GM18909 (cell line): Measurements from ENCODE around the gene TES.
"Not testable (repeated sequence)": the region's sequence is repeated elsewhere in the genome, so short reads cannot be mapped to it uniquely, and the experiment has no call there.

ENCODE experiments used
- ATAC-seq: cut with Tn5 transposase; IDR thresholded peaks from one replicate; pipeline ENCODE4 v1.9.1; 2021; ENCODE audit warnings: mild to moderate bottlenecking; ENCODE audit not compliant: unreplicated experiment, poor library complexity

TES gene

DNA sequence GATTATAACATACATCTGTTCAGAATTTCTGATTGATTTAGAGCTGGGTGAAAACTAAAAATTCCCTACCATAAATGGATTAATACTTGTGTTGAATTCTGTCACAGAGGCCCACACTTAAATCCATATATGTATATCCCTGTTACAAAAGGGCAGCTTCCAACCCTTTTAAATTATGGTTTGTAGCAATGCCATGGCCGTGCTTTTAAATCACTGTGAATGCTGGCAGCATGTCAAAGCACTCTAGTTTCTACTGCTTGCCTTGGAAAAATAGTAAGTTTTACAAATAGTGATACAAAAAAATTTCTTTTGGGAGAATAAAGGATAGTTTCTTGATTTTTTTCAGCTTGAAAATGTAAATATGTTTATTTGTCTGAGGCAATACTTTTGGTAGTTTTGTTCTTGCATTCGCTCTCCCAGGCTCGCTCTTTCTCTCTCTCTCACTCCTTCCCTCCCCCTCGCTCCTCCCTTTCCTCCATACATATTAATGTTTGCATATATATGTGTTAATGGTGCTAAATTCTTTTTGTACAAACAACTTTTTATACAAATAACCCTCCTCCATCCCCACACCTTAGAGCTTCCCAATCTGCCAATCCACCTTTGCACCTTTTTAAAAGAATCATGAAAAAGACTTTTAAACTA, 29.8 kb downstream of the TES start:
- no peak for ATAC-seq

DNA sequence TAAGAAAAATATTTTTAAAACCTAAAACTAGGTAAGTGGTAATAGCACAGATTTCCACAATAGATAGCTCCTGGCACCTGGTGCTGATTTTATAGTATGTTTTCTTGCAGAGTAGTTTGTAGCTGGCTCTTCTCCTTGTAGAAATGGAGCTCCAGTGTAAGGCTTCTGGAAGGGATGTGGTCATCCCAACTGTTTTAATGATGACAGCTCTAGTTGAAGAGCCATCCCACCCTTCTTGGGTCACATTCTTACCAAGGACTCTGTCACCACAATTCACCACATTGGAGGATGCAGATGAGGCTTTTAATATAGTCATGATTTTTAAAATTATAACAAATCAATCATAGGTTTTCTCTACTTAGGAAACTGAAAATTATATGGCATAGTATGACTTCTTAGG, 31.0 kb downstream of the TES start:
- ATAC-seq = no peak

DNA sequence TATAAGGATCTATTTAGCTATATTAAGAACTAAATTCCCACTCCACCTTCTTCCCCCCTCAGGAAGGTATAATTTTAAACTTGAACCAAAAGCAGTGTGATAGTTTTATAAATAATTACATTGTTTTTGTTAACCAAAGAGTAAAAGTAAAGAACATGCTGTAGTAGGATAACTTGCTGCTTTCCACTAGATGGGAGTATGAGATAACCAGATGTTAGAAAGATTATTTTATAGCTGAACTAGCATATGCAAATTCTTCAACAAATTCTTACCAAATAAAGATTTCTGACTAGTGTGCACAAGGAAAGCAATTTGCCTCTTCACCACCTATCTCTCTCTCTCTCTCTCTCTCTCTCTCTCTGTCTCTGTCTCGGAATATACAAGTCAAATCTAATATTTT, 31.8 kb downstream of the TES start:
- no peak for ATAC-seq

DNA sequence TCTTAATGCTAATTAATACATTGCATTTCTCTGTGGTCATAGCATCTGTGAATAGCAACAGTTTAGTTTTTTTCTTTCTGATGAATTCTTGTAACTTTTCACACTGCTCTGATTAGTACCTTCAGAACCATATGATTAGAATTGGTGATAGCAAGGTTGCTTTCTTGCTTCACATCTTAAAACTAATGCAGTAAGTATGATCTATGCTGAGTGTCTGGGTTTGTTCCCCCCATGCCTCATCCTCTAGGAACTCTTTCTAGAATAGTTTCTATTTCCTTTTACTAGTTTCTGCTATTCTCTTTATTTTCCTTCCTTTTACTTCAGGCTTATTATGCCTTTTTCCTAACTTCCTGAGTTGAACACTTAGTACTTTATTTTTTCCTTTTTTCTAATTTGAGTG, 32.4 kb downstream of the TES start:
- ATAC-seq = no peak

DNA sequence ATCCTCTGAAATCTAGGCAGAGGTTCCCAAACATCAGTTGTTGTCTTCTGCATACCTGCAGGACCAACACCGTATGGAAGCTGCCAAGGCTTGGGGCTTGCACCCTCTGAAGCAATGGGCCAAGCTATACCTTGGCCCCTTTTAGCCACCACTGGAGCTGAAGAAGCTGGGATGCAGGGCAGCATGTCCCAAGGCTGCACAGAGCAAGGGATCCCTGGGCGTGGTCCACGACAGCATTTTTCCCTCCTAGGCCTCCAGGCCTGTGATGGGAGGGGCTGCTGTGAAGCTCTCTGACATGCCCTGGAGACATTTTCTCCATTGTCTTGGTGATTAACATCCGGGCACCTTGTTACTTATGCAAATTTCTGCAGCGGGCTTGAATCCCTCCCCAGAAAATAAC, 34.5 kb downstream of the TES start:
- not testable (repeated sequence) for ATAC-seq

DNA sequence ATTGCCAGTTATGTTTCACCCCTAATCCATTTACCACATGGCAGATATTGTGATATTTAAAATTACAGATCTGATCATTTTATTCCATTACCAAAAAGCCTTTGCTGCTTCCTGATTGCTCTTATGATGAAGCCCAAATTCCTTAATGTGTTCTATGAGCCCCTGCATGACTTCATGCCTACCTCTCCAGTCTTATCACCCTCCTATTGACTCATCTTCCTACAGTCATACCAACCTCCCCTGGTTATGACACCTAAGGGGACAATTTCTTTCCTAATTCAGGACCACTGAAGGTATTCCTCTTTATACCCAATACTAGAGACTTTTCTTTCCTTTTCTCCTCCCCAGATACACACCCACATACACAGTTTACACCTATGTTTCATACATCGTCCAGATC, 36.0 kb downstream of the TES start:
- no peak for ATAC-seq

DNA sequence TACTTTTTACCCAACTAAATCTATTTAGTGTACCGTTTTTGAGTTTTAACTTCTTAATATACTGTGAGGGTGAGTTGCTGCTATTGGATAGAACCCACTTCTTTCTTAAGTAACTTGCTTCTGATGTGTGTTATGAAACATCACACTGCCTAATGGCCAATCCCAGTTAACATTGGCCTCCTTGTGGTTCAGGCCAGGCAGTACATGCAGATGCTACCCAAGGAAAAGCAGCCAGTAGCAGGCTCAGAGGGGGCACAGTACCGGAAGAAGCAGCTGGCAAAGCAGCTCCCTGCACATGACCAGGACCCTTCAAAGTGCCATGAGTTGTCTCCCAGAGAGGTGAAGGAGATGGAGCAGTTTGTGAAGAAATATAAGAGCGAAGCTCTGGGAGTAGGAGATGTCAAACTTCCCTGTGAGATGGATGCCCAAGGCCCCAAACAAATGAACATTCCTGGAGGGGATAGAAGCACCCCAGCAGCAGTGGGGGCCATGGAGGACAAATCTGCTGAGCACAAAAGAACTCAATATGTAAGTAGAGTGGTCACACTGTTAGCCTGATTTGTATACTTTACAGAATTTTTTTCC, 39.7 kb downstream of the TES start:
- peak; percentile 65 for ATAC-seq

DNA sequence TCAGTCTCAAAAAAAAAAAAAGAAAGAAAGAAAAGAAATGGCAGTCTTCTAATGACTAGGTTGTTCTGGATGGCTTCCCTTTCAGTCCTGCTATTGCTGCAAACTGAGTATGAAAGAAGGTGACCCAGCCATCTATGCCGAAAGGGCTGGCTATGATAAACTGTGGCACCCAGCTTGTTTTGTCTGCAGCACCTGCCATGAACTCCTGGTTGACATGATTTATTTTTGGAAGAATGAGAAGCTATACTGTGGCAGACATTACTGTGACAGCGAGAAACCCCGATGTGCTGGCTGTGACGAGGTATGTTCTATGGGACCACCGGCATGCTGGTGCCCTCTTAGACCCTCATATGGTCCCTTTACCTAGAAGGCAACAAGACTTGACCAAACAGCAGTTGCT, 41.3 kb downstream of the TES start:
- ATAC-seq = no peak

DNA sequence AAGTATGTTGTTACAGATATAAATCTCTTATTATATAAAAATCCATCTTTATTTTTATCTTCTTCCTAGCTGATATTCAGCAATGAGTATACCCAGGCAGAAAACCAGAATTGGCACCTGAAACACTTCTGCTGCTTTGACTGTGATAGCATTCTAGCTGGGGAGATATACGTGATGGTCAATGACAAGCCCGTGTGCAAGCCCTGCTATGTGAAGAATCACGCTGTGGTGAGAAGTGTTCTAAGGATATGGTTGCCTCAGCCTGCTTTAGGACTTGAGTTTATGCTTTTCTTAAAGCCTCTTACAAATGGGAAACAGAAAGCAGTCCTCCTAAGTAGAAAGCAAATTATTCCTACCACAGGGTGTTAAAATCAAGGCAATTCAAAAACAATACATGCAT, 41.9 kb downstream of the TES start:
- no peak for ATAC-seq

DNA sequence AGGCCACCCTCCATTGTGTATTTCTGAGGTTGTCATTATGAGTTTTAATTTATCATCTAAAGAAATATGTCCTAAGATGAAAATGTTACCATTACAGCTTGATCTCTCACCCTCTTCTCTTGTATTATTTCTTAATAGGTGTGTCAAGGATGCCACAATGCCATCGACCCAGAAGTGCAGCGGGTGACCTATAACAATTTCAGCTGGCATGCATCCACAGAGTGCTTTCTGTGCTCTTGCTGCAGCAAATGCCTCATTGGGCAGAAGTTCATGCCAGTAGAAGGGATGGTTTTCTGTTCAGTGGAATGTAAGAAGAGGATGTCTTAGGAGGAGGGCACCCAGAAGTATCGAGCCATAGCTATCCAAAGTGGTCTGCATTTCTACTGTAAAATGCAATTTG, 46.8 kb downstream of the TES start:
- ATAC-seq = no peak

DNA sequence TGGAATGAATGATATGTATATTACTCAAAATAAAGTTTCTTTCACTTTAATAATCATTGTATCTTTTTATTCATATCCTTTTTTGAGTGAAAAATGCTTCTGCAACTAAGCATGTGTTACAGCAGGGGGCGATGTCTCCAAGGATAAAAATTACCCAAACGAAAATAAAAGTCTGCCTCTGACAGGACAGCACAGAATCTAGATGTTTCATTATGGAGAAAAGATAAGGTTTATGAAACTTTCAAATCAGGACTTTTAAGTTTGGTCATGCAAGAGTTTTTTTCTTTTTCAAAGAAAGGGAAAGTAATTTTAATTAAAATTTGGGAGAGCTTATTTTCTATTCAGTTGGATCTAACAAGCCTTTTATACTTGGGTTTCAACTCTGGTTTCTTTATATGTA, 48.4 kb downstream of the TES start:
- ATAC-seq = peak; percentile 70

DNA sequence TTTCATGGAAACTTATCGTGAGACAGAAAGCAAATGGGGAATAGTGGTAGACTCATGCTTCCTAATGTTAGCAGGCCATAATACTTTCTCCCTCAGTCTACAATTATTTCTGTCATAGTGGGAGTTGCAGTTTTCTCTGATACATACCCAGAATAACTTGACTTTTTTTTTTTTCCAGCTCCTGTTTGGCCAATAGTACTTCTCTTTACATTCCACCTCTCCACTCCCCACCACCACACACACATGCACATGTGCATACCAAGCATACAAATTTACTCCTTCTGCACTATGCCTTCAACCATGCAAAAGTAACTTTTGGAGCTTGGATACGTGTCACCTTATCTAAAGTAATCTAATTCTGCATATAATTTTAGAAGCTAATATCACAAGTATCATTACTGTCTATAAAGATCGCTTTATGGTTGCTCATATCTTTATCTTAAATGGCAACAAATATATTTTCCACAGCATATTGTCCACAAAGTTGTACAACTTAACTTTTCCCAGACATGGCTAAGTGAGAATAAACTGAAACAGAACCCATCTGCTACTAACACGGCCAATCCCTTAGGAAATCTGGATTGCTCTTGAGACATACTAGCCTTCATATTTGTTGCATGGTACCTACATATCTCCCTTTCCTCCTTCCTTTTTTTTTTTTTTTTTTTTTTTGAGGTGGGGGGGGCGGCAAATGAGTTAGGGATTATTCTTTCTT, 49.0 kb downstream of the TES start:
- ATAC-seq = peak; percentile 4

DNA sequence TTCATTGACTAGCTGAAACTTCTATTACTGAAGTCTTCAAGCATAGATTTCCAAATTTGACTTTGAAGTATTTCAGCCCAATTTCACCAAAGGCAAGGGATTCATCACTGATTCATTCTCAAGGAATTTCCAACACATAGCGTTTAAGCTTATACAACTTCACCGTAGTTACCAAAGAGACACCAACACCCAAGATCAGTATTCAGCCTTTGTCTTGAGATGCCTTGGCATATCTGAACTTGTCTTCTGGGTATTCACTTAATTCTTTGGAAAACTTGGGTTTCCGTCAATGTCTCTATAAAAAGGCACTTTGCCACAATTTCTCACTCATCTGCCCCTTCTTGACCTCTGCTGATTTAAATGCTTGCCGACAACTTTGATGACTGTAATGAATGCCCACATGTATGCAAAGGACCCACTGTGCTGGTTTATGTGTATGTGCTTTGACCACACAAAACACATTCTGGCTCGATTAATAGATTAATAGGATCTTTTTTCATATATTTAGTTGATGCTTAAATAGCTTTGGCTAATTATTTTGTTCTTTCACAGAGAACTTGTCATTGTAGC, 49.6 kb downstream of the TES start:
- no peak for ATAC-seq

DNA sequence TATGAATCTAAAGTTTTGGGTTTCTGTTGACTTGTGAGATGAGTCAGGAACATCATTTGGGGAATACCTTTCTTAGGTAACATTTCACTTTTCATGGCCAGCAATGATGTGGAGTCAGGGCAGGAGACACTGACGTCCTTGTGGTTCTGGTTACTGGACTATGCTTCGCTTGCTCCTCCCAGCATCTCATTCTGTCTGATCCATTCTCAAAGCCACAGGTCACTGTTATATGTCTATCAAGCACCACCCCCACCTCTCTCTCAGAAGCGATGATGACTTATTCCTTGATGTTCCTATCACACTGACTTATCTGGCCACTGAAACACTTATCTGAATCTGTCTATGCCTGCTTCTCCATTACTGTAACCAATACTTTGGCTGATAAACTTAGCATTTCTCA, 51.6 kb downstream of the TES start:
- ATAC-seq = no peak

DNA sequence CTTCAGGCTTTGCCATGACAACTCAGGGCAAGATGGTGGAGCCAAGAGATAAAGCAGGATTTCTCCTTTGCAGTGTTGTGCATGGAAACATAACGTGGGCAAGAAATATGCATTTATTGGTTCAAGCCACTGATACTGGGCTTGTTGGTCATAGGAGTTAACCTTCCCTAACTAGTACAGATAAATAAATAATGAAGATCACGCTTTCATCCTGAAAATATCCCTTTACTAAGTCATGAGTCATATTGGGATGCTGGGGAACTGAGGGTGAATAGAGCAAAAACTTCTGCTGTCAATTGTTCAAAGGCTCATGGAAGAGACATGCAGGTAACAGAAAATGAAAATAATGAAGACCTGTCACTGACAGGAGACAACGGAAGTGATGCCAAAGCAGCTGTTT, 55.5 kb downstream of the TES start:
- ATAC-seq = no peak

DNA sequence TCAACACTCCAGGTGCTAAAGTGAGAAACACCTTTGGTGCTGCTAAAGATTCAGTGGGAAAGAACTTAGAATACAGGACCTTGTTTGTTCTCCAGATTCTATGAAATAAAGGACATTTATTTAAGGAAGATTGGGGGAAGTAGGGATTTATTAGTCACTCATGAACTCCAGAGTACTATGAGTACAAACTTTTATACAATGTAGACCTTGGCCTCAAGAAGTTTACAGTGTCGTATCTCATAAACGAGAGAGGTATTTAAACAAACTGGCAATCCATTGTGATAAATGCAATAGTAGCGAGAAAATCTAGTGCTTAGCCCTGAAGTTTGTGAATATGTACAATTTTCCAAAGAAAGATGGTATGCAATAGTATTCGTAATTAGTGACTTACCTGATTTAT, 59.1 kb downstream of the TES start:
- no peak for ATAC-seq

DNA sequence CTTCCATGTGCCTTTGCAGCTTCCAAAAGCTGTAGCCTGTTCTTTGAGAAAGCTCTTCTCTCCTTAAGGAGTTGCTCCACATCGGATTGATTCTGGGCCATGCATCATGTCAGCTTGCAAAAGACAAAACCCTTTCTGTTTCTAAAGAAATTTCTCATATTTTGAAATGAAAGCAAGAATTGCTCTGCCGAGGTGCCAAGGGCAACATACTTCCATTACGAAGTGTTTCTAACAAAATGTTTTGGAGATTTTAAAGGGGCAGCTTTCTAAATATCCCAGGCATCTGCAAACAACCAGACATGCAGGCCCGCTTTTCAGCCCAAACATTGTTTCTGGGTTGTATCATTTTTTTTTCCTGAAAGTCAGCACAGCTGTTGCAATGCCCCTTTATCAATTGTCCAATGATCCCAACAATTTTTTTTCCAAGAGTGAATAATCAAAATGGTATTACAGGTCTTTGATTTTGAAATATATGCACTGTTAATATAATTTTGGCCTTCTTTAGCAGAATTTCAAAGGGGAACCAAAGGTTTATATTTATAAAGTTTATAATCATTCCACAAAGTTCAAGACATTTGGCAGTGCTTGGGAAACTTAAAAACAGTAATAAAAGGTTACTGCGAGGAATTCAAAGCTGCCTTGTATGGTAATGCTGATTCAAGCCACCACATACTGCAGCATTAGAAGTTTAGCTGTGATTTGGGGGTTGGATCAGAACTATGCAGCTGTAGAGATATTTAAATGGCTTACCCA, 61.0 kb downstream of the TES start:
- ATAC-seq = no peak

DNA sequence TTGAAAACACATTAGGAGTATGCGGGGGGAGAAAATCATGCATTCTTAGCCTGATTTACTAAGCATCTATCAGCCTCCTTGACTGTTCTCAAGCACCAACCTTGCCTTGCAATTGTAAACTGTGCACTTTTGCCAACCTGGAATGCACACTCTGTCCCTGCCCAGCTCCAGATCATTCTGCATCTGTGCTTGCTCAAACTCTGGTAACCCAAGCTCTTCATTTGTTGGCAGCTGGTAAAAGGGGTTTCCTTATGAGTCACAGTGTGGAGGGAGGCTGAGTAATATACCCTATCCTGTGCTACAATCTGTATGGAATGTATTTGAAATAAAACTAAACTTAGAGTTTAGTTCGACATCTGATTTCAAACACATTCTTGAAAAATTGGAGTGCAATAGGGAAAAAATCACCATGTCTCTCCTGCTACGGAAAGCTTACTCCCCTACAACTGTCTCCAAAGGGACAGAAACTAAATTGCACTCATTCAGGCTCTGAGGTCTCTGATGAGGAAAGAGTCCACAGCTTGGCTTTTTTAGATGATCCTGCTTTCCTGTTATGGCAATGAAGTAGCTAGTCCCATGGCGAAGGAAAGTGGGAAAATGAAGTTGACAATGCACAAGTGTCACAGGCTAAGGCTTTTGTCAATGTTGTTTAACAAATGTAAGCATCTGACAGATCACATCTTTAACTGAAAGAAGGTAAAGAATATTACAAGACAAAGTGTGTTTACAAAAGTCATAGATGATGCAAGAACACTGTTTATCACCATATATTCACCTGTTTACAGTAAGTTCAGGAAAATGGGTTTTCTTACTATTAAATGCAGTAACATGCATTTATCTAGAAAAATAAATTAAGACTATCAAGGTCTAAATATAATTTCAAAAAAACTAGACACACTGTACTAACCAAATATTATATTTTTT, 61.9 kb downstream of the TES start:
- ATAC-seq = peak; percentile 72

DNA sequence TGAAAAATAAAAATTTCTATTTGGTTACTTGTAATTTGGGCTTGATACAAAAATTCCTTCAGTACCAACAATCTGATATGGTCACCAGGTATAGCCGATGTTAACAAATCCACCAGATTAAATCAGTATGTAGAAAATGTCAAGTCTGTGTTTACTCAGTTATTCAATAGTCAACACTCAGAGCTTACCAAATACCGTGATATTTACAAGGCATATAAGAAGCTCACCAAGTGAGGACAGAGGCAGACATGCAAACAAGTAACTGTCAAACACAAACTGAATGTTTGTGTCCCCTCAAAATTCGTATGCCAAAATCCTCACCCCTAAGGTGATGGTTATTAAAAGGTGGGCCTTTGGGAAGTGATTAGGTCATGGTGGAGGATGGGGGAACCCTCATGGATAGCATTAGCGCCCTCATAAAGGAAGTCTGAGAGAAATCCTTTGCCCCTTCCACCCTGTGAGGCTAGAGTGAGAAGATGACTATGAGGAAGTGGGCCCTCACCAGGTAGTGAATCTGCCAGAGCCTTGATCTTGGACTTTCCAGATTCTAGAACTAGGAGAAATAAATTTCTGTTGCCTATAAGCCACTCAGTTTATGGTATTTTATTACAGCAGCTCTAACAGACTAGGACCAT, 63.1 kb downstream of the TES start:
- no peak for ATAC-seq
